Fibroblast of villous mesenchyme (primary cell): ENCODE measurements around the gene ATXN2. TPM values are rescaled to one million over a fixed set of nuclear protein-coding genes. Genes with fewer than 3 reads are reported as not detected.
"Not testable (repeated sequence)": the region's sequence is repeated elsewhere in the genome, so short reads cannot be mapped to it uniquely, and the experiment has no call there.

Experiments
- DNase-seq: peaks from one replicate; pipeline ENCODE4 v3.0.0-alpha.2; 2010; ENCODE audit warnings: low read depth
- H3K4me3 ChIP-seq: 2 replicates; pipeline ENCODE4 v1.5.1; 2011; ENCODE audit warnings: low read depth, mild to moderate bottlenecking, low read length
- CTCF ChIP-seq: IDR thresholded peaks from 2 replicates; pipeline ENCODE4 v1.5.1; 2012; ENCODE audit warnings: low read depth, mild to moderate bottlenecking, low read length; ENCODE audit not compliant: insufficient read depth
- total RNA-seq: library from RNA; depleted of rRNA; stranded (reverse); fragments of >200 nt; gene quantifications from 2 replicates; pipeline ENCODE4 v1.2.3, GENCODE V29; 2012

ATXN2 gene
- total RNA-seq, 1 donor: 71.7 TPM

- peak; percentile 87 for DNase-seq
- TF ChIP-seq CTCF: no peak
- no peak overlapping the region for H3K4me3 ChIP-seq
These were observed 136.8 kb downstream of the ATXN2 start for GRCh38 chr12:111462210-111462769.

GRCh38 chr12:111460111-111460510, 139.0 kb downstream of the ATXN2 start:
- H3K4me3 ChIP-seq, DNase-seq: not testable (repeated sequence)

- no peak overlapping the region for H3K4me3 ChIP-seq
- no peak for TF ChIP-seq CTCF
- no peak for DNase-seq
These were observed 140.5 kb downstream of the ATXN2 start for GRCh38 chr12:111458546-111459172.

- H3K4me3 ChIP-seq: no peak overlapping the region
- TF ChIP-seq CTCF: no peak
- no peak for DNase-seq
These were observed 141.5 kb downstream of the ATXN2 start for GRCh38 chr12:111457577-111457976.

GRCh38 chr12:111457071-111457470, 142.0 kb downstream of the ATXN2 start:
- no peak overlapping the region for H3K4me3 ChIP-seq
- no peak for TF ChIP-seq CTCF
- no peak for DNase-seq

GRCh38 chr12:111455448-111456320, 143.4 kb downstream of the ATXN2 start:
- TF ChIP-seq CTCF: no peak
- DNase-seq: peak; percentile 64
- no peak overlapping the region for H3K4me3 ChIP-seq

GRCh38 chr12:111454716-111455447, 144.2 kb downstream of the ATXN2 start:
- H3K4me3 ChIP-seq: no peak overlapping the region
- no peak for TF ChIP-seq CTCF
- DNase-seq: no peak
